ENCODE data around the gene NT5C3A.
"Not testable (repeated sequence)": the region's sequence is repeated elsewhere in the genome, so short reads cannot be mapped to it uniquely, and the experiment has no call there.

- TF ChIP-seq CTCF (conservative IDR thresholded peaks at IDR 0.05 in 1 of 2, IDR thresholded peaks at IDR 0.05 in 1 of 2; ENCODE audit: extremely low read depth in 1 of 2, insufficient read depth in 1 of 2, low read depth in 1 of 2, low read length in 2 of 2); EZH2 (IDR thresholded peaks at IDR 0.05; ENCODE audit: borderline replicate concordance, low read length): not testable (repeated sequence)
Measured at GRCh38 chr7:32997956-32998355, 64.6 kb downstream of the NT5C3A start.
